PC-3 (cell line): ENCODE results near the gene TSHB.

Experiments
- EZH2 ChIP-seq: fragments of 300-600 bp; sonication (generic); IDR thresholded peaks from one replicate; pipeline ENCODE4 v1.6.1; 2017; ENCODE audit warnings: antibody characterized with exemption, mild to moderate bottlenecking, low read length; ENCODE audit not compliant: unreplicated experiment
- EZH2phosphoT487 ChIP-seq: fragments of 300-600 bp; sonication (generic); IDR thresholded peaks from 2 replicates; pipeline ENCODE4 v1.6.1; 2018; ENCODE audit warnings: mild to moderate bottlenecking, antibody characterized with exemption, low read length, borderline replicate concordance
- TF ChIP-seq, protein P1 (sequence below): fragments of 300-600 bp; sonication (generic); conservative IDR thresholded peaks from 2 replicates; pipeline ENCODE4 v1.5.1; 2017; ENCODE audit warnings: antibody characterized with exemption, low read depth, mild to moderate bottlenecking, low read length

DNA sequence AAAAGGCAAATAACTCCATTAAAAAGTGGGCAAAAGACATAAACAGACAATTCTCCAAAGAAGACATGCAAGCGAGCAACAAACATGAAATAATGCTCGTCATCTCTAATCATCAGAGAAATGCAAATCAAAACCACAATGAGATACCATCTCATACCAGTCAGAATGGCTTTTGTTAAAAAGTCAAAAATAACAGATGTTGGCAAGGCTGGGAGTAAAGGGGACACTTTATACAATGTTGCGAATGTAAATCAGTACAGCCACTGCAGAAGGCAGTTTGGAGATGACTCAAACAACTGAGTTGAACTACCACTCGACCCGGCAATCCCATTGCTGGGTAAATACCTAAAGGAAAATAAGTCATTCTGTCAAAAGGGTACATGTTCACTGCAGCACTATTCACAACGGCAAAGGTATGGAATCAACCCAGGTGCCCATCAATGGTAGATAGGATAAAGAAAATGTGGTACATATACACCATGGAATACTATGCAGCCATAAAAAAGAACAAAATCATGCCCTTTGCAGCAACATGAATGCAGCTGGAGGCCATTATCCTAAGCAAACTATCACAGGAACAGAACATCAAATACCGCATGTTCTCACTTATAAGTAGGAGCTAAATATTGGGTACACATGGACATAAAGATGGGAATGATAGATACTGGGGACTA, 33.7 kb downstream of the TSHB start:
- TF ChIP-seq, protein P1, sequence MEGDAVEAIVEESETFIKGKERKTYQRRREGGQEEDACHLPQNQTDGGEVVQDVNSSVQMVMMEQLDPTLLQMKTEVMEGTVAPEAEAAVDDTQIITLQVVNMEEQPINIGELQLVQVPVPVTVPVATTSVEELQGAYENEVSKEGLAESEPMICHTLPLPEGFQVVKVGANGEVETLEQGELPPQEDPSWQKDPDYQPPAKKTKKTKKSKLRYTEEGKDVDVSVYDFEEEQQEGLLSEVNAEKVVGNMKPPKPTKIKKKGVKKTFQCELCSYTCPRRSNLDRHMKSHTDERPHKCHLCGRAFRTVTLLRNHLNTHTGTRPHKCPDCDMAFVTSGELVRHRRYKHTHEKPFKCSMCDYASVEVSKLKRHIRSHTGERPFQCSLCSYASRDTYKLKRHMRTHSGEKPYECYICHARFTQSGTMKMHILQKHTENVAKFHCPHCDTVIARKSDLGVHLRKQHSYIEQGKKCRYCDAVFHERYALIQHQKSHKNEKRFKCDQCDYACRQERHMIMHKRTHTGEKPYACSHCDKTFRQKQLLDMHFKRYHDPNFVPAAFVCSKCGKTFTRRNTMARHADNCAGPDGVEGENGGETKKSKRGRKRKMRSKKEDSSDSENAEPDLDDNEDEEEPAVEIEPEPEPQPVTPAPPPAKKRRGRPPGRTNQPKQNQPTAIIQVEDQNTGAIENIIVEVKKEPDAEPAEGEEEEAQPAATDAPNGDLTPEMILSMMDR, result no peak
- TF ChIP-seq EZH2 (no peak), EZH2phosphoT487 (no peak)
